LNCaP clone FGC (cell line): ENCODE results near the gene ONECUT3.

Source experiments
- DNase-seq: peaks from one replicate; pipeline ENCODE4 v3.0.0-alpha.2; 2011; ENCODE audit warnings: low read depth
- H3K4me3 ChIP-seq: 2 replicates; pipeline ENCODE4 v1.5.1; 2011; ENCODE audit warnings: mild to moderate bottlenecking, low read depth, low read length, control low read depth
- CTCF ChIP-seq: IDR thresholded peaks from 2 replicates; pipeline ENCODE4 v1.5.1; 2012; ENCODE audit warnings: mild to moderate bottlenecking; ENCODE audit not compliant: control insufficient read depth, insufficient read depth; ENCODE audit errors: extremely low read depth

ONECUT3 gene

DNA sequence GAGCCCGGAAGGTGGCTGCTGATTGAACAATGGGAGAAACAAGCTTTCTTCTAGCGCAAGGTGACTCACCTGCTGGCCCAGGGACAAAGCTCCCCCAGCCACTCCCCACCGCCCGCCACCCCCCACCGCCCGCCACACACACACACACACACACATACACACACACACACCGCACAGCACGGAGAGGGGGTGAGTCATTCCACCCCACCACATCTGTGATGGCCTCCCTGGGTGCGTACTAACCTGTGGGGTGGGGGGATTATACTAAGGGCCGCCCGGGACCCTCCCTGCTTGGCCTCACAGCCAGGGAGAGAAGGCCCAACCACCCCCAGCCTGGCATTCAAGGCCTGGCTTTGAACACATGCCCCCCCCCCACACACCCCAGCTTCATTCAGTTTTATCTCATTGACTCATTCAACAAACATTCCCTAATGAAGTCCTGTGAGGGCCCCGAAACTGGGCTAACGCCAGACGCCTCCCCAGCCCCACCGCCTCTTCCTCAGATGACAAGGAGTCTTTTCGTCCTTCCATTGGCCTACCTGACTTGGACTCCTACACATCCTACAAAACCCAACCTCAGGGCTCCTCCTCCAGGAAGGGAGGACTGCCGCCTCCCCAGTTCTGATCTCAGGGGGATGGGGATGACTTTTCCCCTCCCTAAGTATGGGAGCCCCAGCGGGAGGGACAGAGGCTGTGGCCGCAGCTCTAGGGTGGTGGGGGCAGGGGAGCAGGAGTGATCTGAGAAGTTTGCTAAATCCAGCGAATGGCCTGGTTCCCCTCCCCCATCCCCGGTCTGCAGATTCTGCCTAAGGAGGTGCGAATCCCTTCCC, 5.8 kb upstream of the ONECUT3 start:
- H3K4me3 ChIP-seq, result no peak overlapping the region
- no peak for TF ChIP-seq CTCF
- DNase-seq, result no peak

- no peak for DNase-seq
- no peak overlapping the region for H3K4me3 ChIP-seq
- TF ChIP-seq CTCF, result no peak
These were observed 5.0 kb upstream of the ONECUT3 start for GRCh38 chr19:1748115-1748872.

DNA sequence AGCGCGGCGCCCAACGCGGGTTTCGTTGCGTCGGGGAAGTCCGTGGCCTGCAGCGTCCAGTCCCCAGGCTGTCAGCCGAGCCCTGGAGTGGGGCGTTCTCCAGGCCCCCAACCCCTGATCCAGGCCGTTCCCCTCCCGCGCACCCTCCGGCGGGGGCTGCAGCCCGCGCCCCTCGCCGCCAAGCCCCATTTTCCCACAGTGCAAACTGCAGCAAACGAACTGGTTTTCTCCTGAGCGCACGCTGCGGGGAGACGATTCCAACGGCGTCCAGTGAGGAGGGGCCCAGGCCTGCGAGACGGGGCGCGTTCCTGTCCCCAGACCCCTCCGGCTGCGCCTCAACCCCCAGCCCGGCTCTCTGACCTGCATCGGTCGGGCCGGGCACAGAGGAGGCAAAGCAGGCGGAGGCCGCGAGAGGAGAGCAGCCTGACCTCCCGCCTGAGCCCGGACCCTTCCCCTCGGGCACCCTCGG, 4.4 kb upstream of the ONECUT3 start:
- no peak overlapping the region for H3K4me3 ChIP-seq
- TF ChIP-seq CTCF, result no peak
- DNase-seq, result no peak

DNA sequence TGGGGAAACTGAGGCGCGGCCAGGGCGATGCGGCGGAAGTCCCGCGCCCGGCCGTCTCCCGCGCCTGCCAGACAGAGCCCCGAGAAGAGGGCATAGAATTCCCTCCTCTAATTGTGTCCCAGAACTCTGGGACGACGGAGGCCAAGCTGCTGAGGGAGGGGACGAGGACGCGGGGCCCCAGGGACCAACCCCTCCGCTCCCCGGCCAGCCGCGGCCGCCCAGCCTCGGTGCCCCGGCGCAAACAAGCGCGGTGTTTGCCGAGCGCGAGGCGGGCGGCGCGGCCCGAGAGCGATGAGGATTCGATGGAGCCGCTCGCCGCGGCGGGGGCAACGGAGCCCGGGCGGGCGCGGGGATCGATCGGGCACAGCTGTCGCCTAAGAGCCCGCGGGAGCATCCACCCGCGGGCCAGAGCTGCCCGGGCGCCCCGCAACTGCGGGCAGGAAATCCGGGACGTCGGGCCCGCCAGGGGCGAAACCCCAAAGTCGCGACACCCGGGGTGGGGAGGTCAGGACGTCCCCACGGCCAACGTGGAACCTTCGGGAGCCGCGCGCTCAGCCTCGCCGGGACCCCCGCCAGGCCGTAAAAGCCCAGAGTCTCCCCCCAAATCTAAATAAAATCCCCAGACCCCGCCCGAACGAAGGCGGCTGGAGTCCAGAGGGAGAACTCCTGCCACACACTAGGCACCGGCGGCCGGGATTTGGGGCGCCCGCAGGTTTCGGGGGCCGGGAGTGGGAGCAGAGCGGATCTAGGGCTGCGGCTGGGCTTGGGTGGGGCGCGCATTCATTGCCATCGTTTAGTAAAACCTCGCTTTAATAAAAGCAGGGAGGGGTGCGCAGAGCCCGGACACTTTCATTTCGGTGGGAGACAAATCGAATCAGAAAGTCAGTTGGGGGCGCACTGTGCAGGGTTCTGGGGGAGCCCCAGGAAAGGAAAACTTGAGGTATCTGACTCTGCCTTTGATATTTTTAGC, 3.6 kb upstream of the ONECUT3 start:
- no peak for DNase-seq
- TF ChIP-seq CTCF, result no peak
- H3K4me3 ChIP-seq, result no peak overlapping the region

- DNase-seq, result no peak
- no peak overlapping the region for H3K4me3 ChIP-seq
- no peak for TF ChIP-seq CTCF
These were observed 2.8 kb upstream of the ONECUT3 start for GRCh38 chr19:1750343-1751021.
